ENCODE results near the gene KCTD21. TPM values are rescaled to one million over a fixed set of nuclear protein-coding genes. Genes with fewer than 3 reads are reported as not detected.

The KCTD21 gene
- total RNA-seq, 4 donors from 2014 or later = 8.7 to 25.2 (median 16.9) TPM

GRCh38 chr11:78230161-78230877 is 41.9 kb upstream of the KCTD21 start:
- no peaks in the 10 kb centered on the region for H3K9me3 ChIP-seq
- TF ChIP-seq POLR2A (IDR thresholded peaks at IDR 0.05) = no peak
- H3K4me1 ChIP-seq = peaks cover 0 to 9% (median 0%) of the 10 kb centered on the region in 4 donors
- no peaks in the 10 kb centered on the region for H3K27me3 ChIP-seq
- no peak overlapping the region for H3K27ac ChIP-seq
- peaks cover 0 to 7% (median 0%) of the 10 kb centered on the region in 3 donors for H3K36me3 ChIP-seq
- DNase-seq = no peak
- H3K4me3 ChIP-seq = no peak overlapping the region

- Histone ChIP-seq H3K4me3 (no peak overlapping the region), H3K27ac (no peak overlapping the region), H3K36me3 (peaks cover 0 to 20% (median 0%) of the 10 kb centered on the region in 3 donors), H3K27me3 (no peaks in the 10 kb centered on the region), H3K4me1 (peaks cover 0 to 9% (median 0%) of the 10 kb centered on the region in 4 donors), H3K9me3 (no peaks in the 10 kb centered on the region)
- no peak for TF ChIP-seq POLR2A (IDR thresholded peaks at IDR 0.05)
- TF ChIP-seq CTCF (IDR thresholded peaks at IDR 0.05) = no peak
- no peak for DNase-seq
Measured at GRCh38 chr11:78229106-78229505, 40.7 kb upstream of the KCTD21 start.

- Histone ChIP-seq H3K4me3 (no peak overlapping the region), H3K4me1 (peaks cover 0 to 9% (median 0%) of the 10 kb centered on the region in 4 donors), H3K27me3 (no peaks in the 10 kb centered on the region), H3K9me3 (no peaks in the 10 kb centered on the region), H3K27ac (no peak overlapping the region), H3K36me3 (peaks cover 0 to 23% (median 0%) of the 10 kb centered on the region in 3 donors)
- TF ChIP-seq POLR2A (IDR thresholded peaks at IDR 0.05) = no peak
- TF ChIP-seq CTCF (IDR thresholded peaks at IDR 0.05) = peak; percentile 21 to 75 (median 64)
- peak in 1 of 3 donors; percentile 59 for DNase-seq
Measured at GRCh38 chr11:78228467-78228866, 40.0 kb upstream of the KCTD21 start.

- no peaks in the 10 kb centered on the region for H3K27me3 ChIP-seq
- peaks cover 0 to 9% (median 0%) of the 10 kb centered on the region in 4 donors for H3K4me1 ChIP-seq
- peaks cover 0 to 29% (median 0%) of the 10 kb centered on the region in 3 donors for H3K36me3 ChIP-seq
- no peaks in the 10 kb centered on the region for H3K9me3 ChIP-seq
- no peak for DNase-seq
- no peak overlapping the region for H3K4me3 ChIP-seq
- TF ChIP-seq CTCF (IDR thresholded peaks at IDR 0.05) (no peak), POLR2A (IDR thresholded peaks at IDR 0.05) (no peak)
- no peak overlapping the region for H3K27ac ChIP-seq
Measured at GRCh38 chr11:78227921-78228320, 39.5 kb upstream of the KCTD21 start.

GRCh38 chr11:78226684-78227680 is 38.6 kb upstream of the KCTD21 start:
- H3K27me3 ChIP-seq = no peaks in the 10 kb centered on the region
- no peaks in the 10 kb centered on the region for H3K9me3 ChIP-seq
- no peak overlapping the region for H3K27ac ChIP-seq
- no peak overlapping the region for H3K4me3 ChIP-seq
- peaks cover 0 to 37% (median 0%) of the 10 kb centered on the region in 3 donors for H3K36me3 ChIP-seq
- H3K4me1 ChIP-seq = peaks cover 0 to 9% (median 0%) of the 10 kb centered on the region in 4 donors
- DNase-seq = no peak
- no peak for TF ChIP-seq POLR2A (IDR thresholded peaks at IDR 0.05)
- TF ChIP-seq CTCF (IDR thresholded peaks at IDR 0.05) = no peak
